HAP-1 (cell line): ENCODE measurements around the gene ITM2B.

Experiments used
- DNase-seq, 2 experiments: peaks; one replicate each; pipeline ENCODE4 v3.0.0-alpha.2; 2016 to 2020; ENCODE audit warnings: low spot score in 2 of 2
- H3K27me3 ChIP-seq: fragments of 250-450 bp; sonication (Bioruptor Pico); 2 replicates; pipeline ENCODE4 v1.5.1; 2020; ENCODE audit warnings: low read depth, mild to moderate bottlenecking, moderate library complexity
- H3K36me3 ChIP-seq: fragments of 250-450 bp; sonication (Bioruptor Pico); replicated peaks from 2 replicates; pipeline ENCODE4 v1.5.1; 2020; ENCODE audit warnings: mild to moderate bottlenecking
- H3K4me1 ChIP-seq: fragments of 250-450 bp; sonication (Bioruptor Pico); 2 replicates; pipeline ENCODE4 v1.5.1; 2020; ENCODE audit warnings: mild to moderate bottlenecking
- H3K4me3 ChIP-seq: fragments of 250-450 bp; sonication (Bioruptor Pico); 2 replicates; pipeline ENCODE4 v1.5.1; 2020; ENCODE audit warnings: mild to moderate bottlenecking, moderate library complexity
- H3K9me3 ChIP-seq: fragments of 250-450 bp; sonication (Bioruptor Pico); 2 replicates; pipeline ENCODE4 v1.5.1; 2020; ENCODE audit warnings: mild to moderate bottlenecking, moderate library complexity
- in situ Hi-C: fragments of 300-500 bp; cut with MboI; formaldehyde crosslinking; loops from 3 replicates; pipeline ENCODE4 v1.14.3; 2020; ENCODE audit warnings: low sequenced_read_pairs, inconsistent platforms, mixed read lengths

The ITM2B gene

DNA sequence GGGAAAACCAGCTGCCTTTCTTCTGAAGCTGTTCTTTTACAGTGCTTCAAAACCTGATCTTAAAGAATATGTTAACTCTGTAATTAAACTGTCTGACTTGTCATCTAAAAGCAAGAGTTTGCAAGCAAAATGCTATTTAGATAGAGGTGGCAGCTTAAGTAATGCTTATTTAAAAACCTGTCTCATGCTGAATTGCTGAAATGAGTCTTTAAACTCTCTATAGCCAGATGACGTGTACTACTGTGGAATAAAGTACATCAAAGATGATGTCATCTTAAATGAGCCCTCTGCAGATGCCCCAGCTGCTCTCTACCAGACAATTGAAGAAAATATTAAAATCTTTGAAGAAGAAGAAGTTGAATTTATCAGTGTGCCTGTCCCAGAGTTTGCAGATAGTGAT, 22.9 kb downstream of the ITM2B start:
- Histone ChIP-seq H3K4me1 (no peaks in the 10 kb centered on the region; the same call in 1 of the 2 replicates), H3K27me3 (no peaks in the 10 kb centered on the region), H3K9me3 (no peaks in the 10 kb centered on the region), H3K4me3 (no peak overlapping the region), H3K36me3 (peaks cover 39% of the 10 kb centered on the region)
- in situ Hi-C loops, result no loop called here
- no peak for DNase-seq

DNA sequence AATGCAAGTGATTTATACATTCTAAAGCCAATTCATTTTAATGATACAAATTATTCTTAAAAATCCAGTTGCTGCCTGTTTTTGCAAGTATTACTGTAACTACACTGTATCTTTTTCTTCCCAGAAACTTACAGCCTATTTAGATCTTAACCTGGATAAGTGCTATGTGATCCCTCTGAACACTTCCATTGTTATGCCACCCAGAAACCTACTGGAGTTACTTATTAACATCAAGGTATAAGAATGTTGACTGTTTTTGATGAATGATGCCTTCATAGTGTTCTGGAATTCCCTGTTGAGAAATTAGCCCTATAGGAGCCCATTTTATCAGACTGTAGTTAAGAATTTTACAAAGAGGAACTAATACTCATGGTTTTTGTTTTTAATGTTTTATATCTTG, 25.0 kb downstream of the ITM2B start:
- no peak overlapping the region for H3K4me3 ChIP-seq
- no peaks in the 10 kb centered on the region for H3K27me3 ChIP-seq
- H3K4me1 ChIP-seq, result no peaks in the 10 kb centered on the region; the same call in 1 of the 2 replicates
- DNase-seq, result no peak
- in situ Hi-C loops, result no loop called here
- no peaks in the 10 kb centered on the region for H3K9me3 ChIP-seq
- peaks cover 47% of the 10 kb centered on the region for H3K36me3 ChIP-seq

DNA sequence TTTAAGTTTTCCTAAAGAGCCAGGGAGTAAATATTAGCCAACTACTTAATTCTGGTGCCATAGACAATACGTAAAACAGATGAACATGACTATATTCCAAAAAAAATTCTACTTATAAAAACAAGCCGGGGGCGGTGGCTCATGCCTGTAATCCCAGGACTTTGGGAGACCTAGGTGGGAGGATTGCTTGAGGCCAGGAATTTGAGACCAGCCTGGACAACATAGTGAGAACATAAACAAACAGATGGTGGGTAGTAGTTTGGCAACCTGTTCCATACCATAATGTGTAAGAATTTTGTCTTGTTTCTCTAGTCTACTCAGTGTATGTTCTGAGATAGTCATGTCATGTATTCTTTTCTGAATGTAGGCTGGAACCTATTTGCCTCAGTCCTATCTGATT, 25.4 kb downstream of the ITM2B start:
- Histone ChIP-seq H3K4me3 (no peak overlapping the region), H3K4me1 (no peaks in the 10 kb centered on the region; the same call in 1 of the 2 replicates), H3K27me3 (no peaks in the 10 kb centered on the region), H3K9me3 (no peaks in the 10 kb centered on the region), H3K36me3 (peaks cover 47% of the 10 kb centered on the region)
- in situ Hi-C loops, result no loop called here
- no peak for DNase-seq

GRCh38 chr13:48260970-48261369, 28.0 kb downstream of the ITM2B start:
- H3K4me1 ChIP-seq, result no peaks in the 10 kb centered on the region; the same call in 1 of the 2 replicates
- H3K27me3 ChIP-seq, result no peaks in the 10 kb centered on the region

GRCh38 chr13:48263196-48263595, 30.2 kb downstream of the ITM2B start:
- DNase-seq, result no peak
- Histone ChIP-seq H3K36me3 (peaks cover 20% of the 10 kb centered on the region), H3K9me3 (no peaks in the 10 kb centered on the region), H3K27me3 (no peaks in the 10 kb centered on the region), H3K4me1 (peaks cover 6% of the 10 kb centered on the region; the same call in 1 of the 2 replicates), H3K4me3 (no peak overlapping the region)
- in situ Hi-C loops, result no loop called here

More at GRCh38 chr13:48260970-48261369, 28.0 kb downstream of the ITM2B start:
- H3K9me3 ChIP-seq, result no peaks in the 10 kb centered on the region
- peaks cover 39% of the 10 kb centered on the region for H3K36me3 ChIP-seq
- no peak overlapping the region for H3K4me3 ChIP-seq
- no peak for DNase-seq
- in situ Hi-C loops, result no loop called here

- H3K27me3 ChIP-seq, result no peaks in the 10 kb centered on the region
- no peaks in the 10 kb centered on the region for H3K9me3 ChIP-seq
- H3K4me1 ChIP-seq, result peaks cover 6% of the 10 kb centered on the region; the same call in 1 of the 2 replicates
- peaks cover 11% of the 10 kb centered on the region for H3K36me3 ChIP-seq
- no peak for DNase-seq
- no peak overlapping the region for H3K4me3 ChIP-seq
- in situ Hi-C loops, result no loop called here
Observed at GRCh38 chr13:48264058-48264457, 31.1 kb downstream of the ITM2B start.

- peaks cover 6% of the 10 kb centered on the region; the same call in 1 of the 2 replicates for H3K4me1 ChIP-seq
- H3K4me3 ChIP-seq, result no peak overlapping the region
- H3K36me3 ChIP-seq, result peaks cover 8% of the 10 kb centered on the region
- no peak for DNase-seq
- H3K9me3 ChIP-seq, result no peaks in the 10 kb centered on the region
- H3K27me3 ChIP-seq, result no peaks in the 10 kb centered on the region
- in situ Hi-C loops, result no loop called here
Observed at GRCh38 chr13:48265217-48265815, 32.3 kb downstream of the ITM2B start.

DNA sequence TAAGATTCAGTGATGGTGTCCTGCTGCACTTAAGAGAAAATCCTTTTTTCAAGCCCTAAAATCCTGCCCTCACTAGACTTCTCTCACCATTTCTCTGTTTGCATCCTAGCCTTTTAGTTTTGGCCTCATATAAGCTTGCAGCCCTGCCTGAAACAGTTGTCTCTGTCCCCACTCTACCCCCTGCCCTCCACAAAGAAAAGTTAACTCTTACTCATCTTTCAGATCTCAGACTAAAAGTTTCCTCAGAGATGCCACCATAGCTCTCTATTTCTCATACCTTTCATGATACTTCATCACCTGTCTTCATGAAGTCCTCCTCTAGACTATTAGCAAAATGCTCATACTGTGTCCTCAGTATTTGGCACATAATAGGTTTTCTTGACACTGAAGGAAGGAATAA, 33.1 kb downstream of the ITM2B start:
- peaks cover 6% of the 10 kb centered on the region; the same call in 1 of the 2 replicates for H3K4me1 ChIP-seq
- no peak overlapping the region for H3K4me3 ChIP-seq
- H3K9me3 ChIP-seq, result no peaks in the 10 kb centered on the region
- H3K27me3 ChIP-seq, result no peaks in the 10 kb centered on the region
- H3K36me3 ChIP-seq, result peaks cover 8% of the 10 kb centered on the region
- in situ Hi-C loops, result no loop called here
- no peak for DNase-seq

DNA sequence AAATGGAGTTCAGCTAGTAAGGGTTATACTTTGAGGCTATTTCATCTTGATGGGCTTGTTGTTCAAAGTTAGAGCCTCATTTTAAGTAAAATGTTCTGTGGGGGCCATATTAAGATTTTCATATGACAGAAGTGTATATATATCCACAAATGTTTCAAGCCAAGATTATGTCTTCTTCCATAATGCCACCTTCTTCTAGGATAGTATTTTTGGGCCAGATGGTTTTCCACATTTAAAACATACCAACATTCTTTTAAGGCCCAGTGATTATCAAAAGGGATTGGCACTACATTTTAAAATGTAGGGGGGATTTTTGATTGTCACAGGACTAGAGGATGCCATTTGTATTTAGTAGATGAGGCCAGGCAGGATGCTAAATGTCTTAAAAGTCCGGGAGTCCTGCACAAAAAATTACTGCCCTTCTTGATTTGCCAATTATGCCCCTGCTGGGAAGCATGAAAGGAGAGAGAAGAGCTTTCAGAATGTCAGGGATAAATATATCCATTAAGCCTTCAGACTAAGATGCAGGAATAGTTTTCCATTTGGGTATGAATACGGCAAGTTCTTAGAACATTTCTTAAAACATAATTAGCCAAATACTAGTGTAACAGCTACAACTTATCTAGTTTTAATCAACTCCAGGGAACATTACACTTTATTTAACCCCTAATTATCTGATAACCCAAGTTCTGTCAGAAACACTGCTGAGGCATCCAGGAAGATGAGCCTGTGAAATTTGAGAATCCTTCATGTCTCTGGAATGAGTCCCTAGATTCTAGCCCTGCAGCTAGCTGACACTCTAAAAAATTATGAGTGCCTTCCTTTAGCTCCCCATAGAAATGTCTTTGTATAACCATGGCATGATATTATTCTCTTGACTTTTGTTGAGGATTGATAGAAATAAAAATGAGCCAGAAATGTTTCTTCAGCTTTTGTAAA, 34.0 kb downstream of the ITM2B start:
- H3K4me3 ChIP-seq, result no peak overlapping the region
- H3K36me3 ChIP-seq, result peaks cover 6% of the 10 kb centered on the region
- no peaks in the 10 kb centered on the region for H3K27me3 ChIP-seq
- H3K9me3 ChIP-seq, result no peaks in the 10 kb centered on the region
- DNase-seq, result no peak
- in situ Hi-C loops, result no loop called here
- peaks cover 6% of the 10 kb centered on the region; the same call in 1 of the 2 replicates for H3K4me1 ChIP-seq

- Histone ChIP-seq H3K4me1 (peaks cover 6% of the 10 kb centered on the region; the same call in 1 of the 2 replicates), H3K36me3 (no peaks in the 10 kb centered on the region), H3K9me3 (no peaks in the 10 kb centered on the region), H3K27me3 (no peaks in the 10 kb centered on the region), H3K4me3 (no peak overlapping the region)
- DNase-seq, result no peak
- in situ Hi-C loops, result no loop called here
Observed at GRCh38 chr13:48268019-48268418, 35.0 kb downstream of the ITM2B start.

- Histone ChIP-seq H3K4me3 (no peak overlapping the region), H3K36me3 (no peaks in the 10 kb centered on the region), H3K9me3 (no peaks in the 10 kb centered on the region), H3K27me3 (no peaks in the 10 kb centered on the region), H3K4me1 (no peaks in the 10 kb centered on the region)
- in situ Hi-C loops, result no loop called here
- no peak for DNase-seq
Observed at GRCh38 chr13:48273346-48273745, 40.3 kb downstream of the ITM2B start.

GRCh38 chr13:48275507-48275906, 42.5 kb downstream of the ITM2B start:
- H3K4me3 ChIP-seq, result no peak overlapping the region
- no peaks in the 10 kb centered on the region for H3K36me3 ChIP-seq
- H3K27me3 ChIP-seq, result no peaks in the 10 kb centered on the region
- H3K4me1 ChIP-seq, result no peaks in the 10 kb centered on the region
- no peaks in the 10 kb centered on the region for H3K9me3 ChIP-seq
- in situ Hi-C loops, result no loop called here
- no peak for DNase-seq

GRCh38 chr13:48278806-48279205, 45.8 kb downstream of the ITM2B start:
- no peaks in the 10 kb centered on the region for H3K9me3 ChIP-seq
- H3K27me3 ChIP-seq, result no peaks in the 10 kb centered on the region
- H3K4me3 ChIP-seq, result no peak overlapping the region
- in situ Hi-C loops, result no loop called here
- DNase-seq, result no peak
- H3K36me3 ChIP-seq, result no peaks in the 10 kb centered on the region
- peaks cover 9% of the 10 kb centered on the region for H3K4me1 ChIP-seq

DNA sequence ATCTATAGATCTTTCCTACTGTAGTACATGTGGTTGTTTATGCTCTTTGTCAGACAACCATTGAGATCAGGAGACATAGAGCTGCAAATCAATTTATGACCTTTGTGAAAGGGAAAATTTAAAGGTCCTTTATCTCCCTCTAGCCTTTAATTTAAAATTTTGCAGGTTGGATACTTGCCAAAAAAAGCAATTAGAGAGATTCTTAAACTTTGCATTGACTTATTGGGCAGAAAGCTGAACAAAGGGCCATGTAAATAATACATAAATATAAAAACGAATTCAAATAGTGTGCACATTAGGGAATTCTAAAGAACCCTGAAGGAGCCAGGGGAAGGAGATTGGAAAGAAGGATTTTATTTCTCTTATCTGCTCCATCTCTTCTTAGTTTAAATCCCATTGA, 48.5 kb downstream of the ITM2B start:
- Histone ChIP-seq H3K4me3 (no peak overlapping the region), H3K27me3 (no peaks in the 10 kb centered on the region), H3K9me3 (no peaks in the 10 kb centered on the region), H3K4me1 (peaks cover 9% of the 10 kb centered on the region), H3K36me3 (no peaks in the 10 kb centered on the region)
- peak in 1 of 2 experiments; percentile 62 for DNase-seq
- in situ Hi-C loops, result no loop called here
